ENCODE results near the gene ANKRD31.

ANKRD31 gene

GRCh38 chr5:75047356-75047755 is 189.3 kb downstream of the ANKRD31 start:
- Histone ChIP-seq H3K9me2 (replicated peaks; ENCODE audit: control insufficient read depth, low read length) (no peaks in the 10 kb centered on the region), H3K27me3 (ENCODE audit: control insufficient read depth, low read length) (peaks cover 16% of the 10 kb centered on the region; the same call in 1 of the 2 replicates), H3K4me3 (ENCODE audit: low read length) (no peak overlapping the region), H3K4me2 (ENCODE audit: low read length) (no peak overlapping the region), H3K36me3 (ENCODE audit: control insufficient read depth, low read length) (no peaks in the 10 kb centered on the region), H3K79me2 (ENCODE audit: control insufficient read depth, low read length) (no peaks in the 10 kb centered on the region), H3K9me3 (ENCODE audit: control insufficient read depth, insufficient read depth, low read length) (no peaks in the 10 kb centered on the region), H3K4me1 (ENCODE audit: control insufficient read depth, low read length) (no peaks in the 10 kb centered on the region), H4K20me1 (ENCODE audit: control insufficient read depth, insufficient read depth, low read depth, low read length) (no peaks in the 10 kb centered on the region), H3F3A (ENCODE audit: control insufficient read depth, insufficient read depth) (no peaks in the 10 kb centered on the region), H3K27ac (ENCODE audit: low read depth, low read length) (no peak overlapping the region)
- no peak for TF ChIP-seq EZH2phosphoT487 (IDR thresholded peaks at IDR 0.05; ENCODE audit: borderline replicate concordance, low read length)
- TF ChIP-seq, protein P1, sequence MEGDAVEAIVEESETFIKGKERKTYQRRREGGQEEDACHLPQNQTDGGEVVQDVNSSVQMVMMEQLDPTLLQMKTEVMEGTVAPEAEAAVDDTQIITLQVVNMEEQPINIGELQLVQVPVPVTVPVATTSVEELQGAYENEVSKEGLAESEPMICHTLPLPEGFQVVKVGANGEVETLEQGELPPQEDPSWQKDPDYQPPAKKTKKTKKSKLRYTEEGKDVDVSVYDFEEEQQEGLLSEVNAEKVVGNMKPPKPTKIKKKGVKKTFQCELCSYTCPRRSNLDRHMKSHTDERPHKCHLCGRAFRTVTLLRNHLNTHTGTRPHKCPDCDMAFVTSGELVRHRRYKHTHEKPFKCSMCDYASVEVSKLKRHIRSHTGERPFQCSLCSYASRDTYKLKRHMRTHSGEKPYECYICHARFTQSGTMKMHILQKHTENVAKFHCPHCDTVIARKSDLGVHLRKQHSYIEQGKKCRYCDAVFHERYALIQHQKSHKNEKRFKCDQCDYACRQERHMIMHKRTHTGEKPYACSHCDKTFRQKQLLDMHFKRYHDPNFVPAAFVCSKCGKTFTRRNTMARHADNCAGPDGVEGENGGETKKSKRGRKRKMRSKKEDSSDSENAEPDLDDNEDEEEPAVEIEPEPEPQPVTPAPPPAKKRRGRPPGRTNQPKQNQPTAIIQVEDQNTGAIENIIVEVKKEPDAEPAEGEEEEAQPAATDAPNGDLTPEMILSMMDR (IDR thresholded peaks at IDR 0.05; ENCODE audit: low read depth, low read length, poor library complexity, severe bottlenecking): no peak

DNA sequence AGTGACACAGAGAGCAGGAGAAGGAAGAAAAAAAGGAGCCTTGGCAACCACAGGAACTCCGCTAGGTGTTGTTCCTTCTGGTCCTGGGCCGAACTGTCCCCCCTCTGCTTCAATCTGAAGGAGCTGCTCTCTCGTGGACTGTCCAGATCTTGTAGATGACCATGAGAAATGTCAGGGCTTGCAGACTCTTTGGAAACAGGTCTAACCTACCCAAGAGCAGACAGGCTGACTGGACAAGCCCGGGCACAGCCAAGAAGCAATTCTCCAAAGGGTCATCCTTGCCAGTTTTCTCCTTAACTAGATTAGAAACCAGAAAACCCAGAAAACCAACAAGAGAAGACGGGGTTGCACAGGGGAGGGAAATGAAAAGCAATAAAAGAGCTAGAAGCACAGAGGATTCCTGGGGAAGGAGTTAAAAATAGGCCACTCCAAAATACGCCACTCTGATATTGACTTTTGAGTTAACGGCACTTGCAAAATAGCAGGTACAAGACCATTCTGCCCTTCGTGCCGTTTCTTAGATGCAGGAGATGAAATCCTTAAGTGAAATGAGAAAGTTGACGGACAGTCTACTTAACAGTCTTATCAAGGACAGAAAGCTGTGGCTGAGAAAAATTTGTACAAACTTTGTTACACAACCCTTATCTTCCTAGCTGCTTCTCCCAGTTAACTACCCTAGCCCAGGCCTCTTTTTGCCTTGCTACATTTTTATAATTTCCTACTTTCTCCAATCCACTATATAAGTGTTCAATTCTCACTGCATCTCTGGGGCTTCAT is 190.1 kb downstream of the ANKRD31 start:
- no peaks in the 10 kb centered on the region for H3K79me2 ChIP-seq (ENCODE audit: control insufficient read depth, low read length)
- TF ChIP-seq EZH2phosphoT487 (IDR thresholded peaks at IDR 0.05; ENCODE audit: borderline replicate concordance, low read length): no peak
- TF ChIP-seq, protein P1 (IDR thresholded peaks at IDR 0.05; ENCODE audit: low read depth, low read length, poor library complexity, severe bottlenecking): no peak
- H3K36me3 ChIP-seq (ENCODE audit: control insufficient read depth, low read length): no peaks in the 10 kb centered on the region
- no peaks in the 10 kb centered on the region for H3K9me3 ChIP-seq (ENCODE audit: control insufficient read depth, insufficient read depth, low read length)
- no peak overlapping the region for H3K27ac ChIP-seq (ENCODE audit: low read depth, low read length)
- H3K4me3 ChIP-seq (ENCODE audit: low read length): no peak overlapping the region
- no peaks in the 10 kb centered on the region for H3F3A ChIP-seq (ENCODE audit: control insufficient read depth, insufficient read depth)
- no peaks in the 10 kb centered on the region for H3K4me1 ChIP-seq (ENCODE audit: control insufficient read depth, low read length)
- peaks cover 15% of the 10 kb centered on the region for H3K27me3 ChIP-seq (ENCODE audit: control insufficient read depth, low read length)
- H4K20me1 ChIP-seq (ENCODE audit: control insufficient read depth, insufficient read depth, low read depth, low read length): no peaks in the 10 kb centered on the region
- H3K4me2 ChIP-seq (ENCODE audit: low read length): no peak overlapping the region
- no peaks in the 10 kb centered on the region; the same call in 1 of the 2 replicates for H3K9me2 ChIP-seq (replicated peaks; ENCODE audit: control insufficient read depth, low read length)

DNA sequence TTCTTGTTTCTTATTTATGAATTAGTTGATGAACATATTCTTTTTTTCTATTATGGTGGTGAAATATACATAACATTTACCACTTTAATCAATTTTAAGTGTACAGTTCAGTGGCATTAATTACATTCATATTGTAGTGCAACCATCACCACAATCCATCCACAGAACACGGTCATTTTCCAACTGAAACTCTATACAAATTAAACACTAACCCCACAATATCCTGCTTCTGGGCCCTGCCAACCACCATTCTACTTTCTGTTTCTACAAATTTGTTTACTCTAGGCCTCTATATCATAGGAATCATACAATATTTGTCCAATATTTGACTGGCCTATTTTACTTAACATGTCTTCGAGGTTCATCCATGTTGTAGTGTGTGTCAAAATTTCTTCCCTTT is 191.6 kb downstream of the ANKRD31 start:
- Histone ChIP-seq H4K20me1 (ENCODE audit: control insufficient read depth, insufficient read depth, low read depth, low read length) (no peaks in the 10 kb centered on the region), H3K4me3 (ENCODE audit: low read length) (no peak overlapping the region), H3K4me2 (ENCODE audit: low read length) (no peak overlapping the region), H3K27ac (ENCODE audit: low read depth, low read length) (no peak overlapping the region), H3F3A (ENCODE audit: control insufficient read depth, insufficient read depth) (no peaks in the 10 kb centered on the region), H3K27me3 (ENCODE audit: control insufficient read depth, low read length) (peaks cover 8% of the 10 kb centered on the region), H3K36me3 (ENCODE audit: control insufficient read depth, low read length) (no peaks in the 10 kb centered on the region), H3K9me3 (ENCODE audit: control insufficient read depth, insufficient read depth, low read length) (no peaks in the 10 kb centered on the region), H3K79me2 (ENCODE audit: control insufficient read depth, low read length) (no peaks in the 10 kb centered on the region), H3K9me2 (replicated peaks; ENCODE audit: control insufficient read depth, low read length) (no peaks in the 10 kb centered on the region; the same call in 1 of the 2 replicates), H3K4me1 (ENCODE audit: control insufficient read depth, low read length) (no peaks in the 10 kb centered on the region)
- no peak for TF ChIP-seq EZH2phosphoT487 (IDR thresholded peaks at IDR 0.05; ENCODE audit: borderline replicate concordance, low read length)
- TF ChIP-seq, protein P1 (IDR thresholded peaks at IDR 0.05; ENCODE audit: low read depth, low read length, poor library complexity, severe bottlenecking): no peak
